ENCODE results near the gene STAC3. TPM values are rescaled to one million over a fixed set of nuclear protein-coding genes. Genes with fewer than 3 reads are reported as not detected.
A peak's percentile ranks its signal among the peaks of the same experiment; 100 is the strongest.

STAC3 gene
- total and polyA plus RNA-seq, 2 of the 8 experiments (the other 6 are each of a cell fraction or from before 2014, with no cell fraction given), result 0.70 to 1.3 TPM

- no peak overlapping the region for H3K4me3 ChIP-seq (ENCODE audit: extremely low read depth in 1 of 4, insufficient read depth in 2 of 4, low read depth in 3 of 4, low read length in 4 of 4)
These were observed 32.7 kb downstream of the STAC3 start for GRCh38 chr12:57218030-57218853.

More at GRCh38 chr12:57218030-57218853, 32.7 kb downstream of the STAC3 start:
- peaks cover 7% of the 10 kb centered on the region; the same call in 1 of the 2 replicates for H3K23me2 ChIP-seq (ENCODE audit: low read depth, low read length)
- no peak for TF ChIP-seq FOSL1 (IDR thresholded peaks at IDR 0.05; ENCODE audit: insufficient read depth, low read depth, low read length)
- H3K9ac ChIP-seq (replicated peaks in 1 of 4; ENCODE audit: extremely low read depth in 1 of 4, low read depth in 3 of 4, low read length in 3 of 4), result no peak overlapping the region
- H3K27ac ChIP-seq (ENCODE audit: low read depth, low read length), result no peak overlapping the region
- FAIRE-seq, result no peak
- no peak overlapping the region for H3K23ac ChIP-seq (ENCODE audit: insufficient read length)
- 54% methylated on average over 5 of the region's 5 CpGs; no CpG with 5 or more reads in 1 of the 2 experiments for WGBS, 2 experiments (ENCODE audit: extremely low coverage in 1 of 2, insufficient coverage in 1 of 2, insufficient read length in 1 of 2, insufficient replicate concordance in 2 of 2, low coverage in 1 of 2, low lambda C conversion rate in 2 of 2, missing lambda C conversion rate in 1 of 2)
- no peak overlapping the region for H3K18ac ChIP-seq (ENCODE audit: extremely low read depth, low read length)
- peak overlapping the region; percentile 82 for H2AK5ac ChIP-seq (ENCODE audit: low read depth, low read length)
- no peak overlapping the region for H3K4ac ChIP-seq (replicated peaks; ENCODE audit: insufficient read length, low read depth, low read length)
- CTCF ChIA-PET (ENCODE audit: partially characterized antibody), result interaction anchor here (0.9 to 10.1 kb wide), 3 partner anchors 21 to 45 kb away, joined by 3 to 726 read pairs (median 3); partner anchors contain the start of genes SHMT2 and STAC3
- peak overlapping the region in 1 of 2 experiments; percentile 91; a peak in 1 of 4 replicates for H3K4me2 ChIP-seq (ENCODE audit: insufficient read depth in 1 of 2, low read depth in 2 of 2, low read length in 2 of 2)
- POLR2A ChIA-PET (ENCODE audit: partially characterized antibody), result interaction anchor here (0.9 to 8.8 kb wide), 5 partner anchors 17 to 269 kb away, joined by 3 to 686 read pairs (median 4); partner anchors contain the start of genes INHBE, MARS1 and SHMT2
- no peaks in the 10 kb centered on the region for H3K79me2 ChIP-seq (ENCODE audit: control insufficient read depth in 1 of 2, insufficient read depth in 2 of 2, low read length in 2 of 2)
- H2BK20ac ChIP-seq (ENCODE audit: low read length), result no peak overlapping the region
- peaks cover 78 to 94% (median 92%) of the 10 kb centered on the region in 4 experiments for H3K27me3 ChIP-seq (replicated peaks in 1 of 4; ENCODE audit: control insufficient read depth in 3 of 4, extremely low read depth in 1 of 4, insufficient read depth in 3 of 4, low read length in 3 of 4)
- no peaks in the 10 kb centered on the region for H3K9me3 ChIP-seq (ENCODE audit: insufficient read depth in 2 of 2, low read depth in 1 of 2, low read length in 1 of 2)
- peak overlapping the region; percentile 98; the same call in 1 of the 2 replicates for H2BK15ac ChIP-seq (ENCODE audit: low read length)
- H2BK120ac ChIP-seq (replicated peaks; ENCODE audit: low read depth, low read length), result peak overlapping the region; percentile 19
- DNase-seq (ENCODE audit: low read depth in 1 of 2, low spot score in 2 of 2), result peak in 1 of 2 experiments; percentile 49
- peak overlapping the region; percentile 45 for H4K91ac ChIP-seq (replicated peaks; ENCODE audit: insufficient read length, low read length)
- H4K5ac ChIP-seq (ENCODE audit: insufficient read length, low read depth, low read length), result no peak overlapping the region
- H3K4me1 ChIP-seq (replicated peaks in 1 of 4; ENCODE audit: control insufficient read depth in 3 of 4, insufficient read depth in 4 of 4, low read length in 3 of 4), result peaks cover 9 to 62% (median 45%) of the 10 kb centered on the region in 4 experiments
- no peak overlapping the region for H3K56ac ChIP-seq (replicated peaks; ENCODE audit: insufficient read length, low read depth, low read length)
- no peaks in the 10 kb centered on the region for H3K36me3 ChIP-seq (ENCODE audit: control insufficient read depth in 2 of 4, insufficient read depth in 4 of 4, low read length in 3 of 4)
- H2BK12ac ChIP-seq (ENCODE audit: low read depth, low read length), result 0 out of 2 replicates have a peak overlapping the region, but pooled peaks have one; percentile 84
- no peak overlapping the region for H3K14ac ChIP-seq (ENCODE audit: insufficient read length)
- no peak overlapping the region for H4K8ac ChIP-seq (ENCODE audit: extremely low read depth, insufficient read depth, low read length)
- H4K20me1 ChIP-seq (replicated peaks in 1 of 2; ENCODE audit: control insufficient read depth in 1 of 2, insufficient read depth in 2 of 2, low read length in 2 of 2), result peaks cover 13 to 38% of the 10 kb centered on the region in 2 experiments
- H2BK5ac ChIP-seq (ENCODE audit: low read depth, low read length), result no peak overlapping the region; the same call in 1 of the 2 replicates
- no peaks in the 10 kb centered on the region for H3K79me1 ChIP-seq (ENCODE audit: low read depth, low read length)
- no peak overlapping the region for H2AFZ ChIP-seq (ENCODE audit: low read length)
